Measurements from ENCODE around the gene TRIO. TPM values are rescaled to one million over a fixed set of nuclear protein-coding genes. Genes with fewer than 3 reads are reported as not detected.

The TRIO gene
- total and polyA plus RNA-seq, 2 experiments from 2014 or later = 18.5 to 78.2 TPM

GRCh38 chr5:14156650-14157492 lies 13.7 kb downstream of the TRIO start:
- H3K9me3 ChIP-seq (ENCODE audit: low read depth) = no peaks in the 10 kb centered on the region
- 31% methylated on average over 7 of the region's 8 CpGs for WGBS (ENCODE audit: low lambda C conversion rate, missing lambda C conversion rate)
- peak; percentile 55 for DNase-seq (ENCODE audit: low spot score)
- peak overlapping the region; percentile 60 for H3K4me2 ChIP-seq
- H3K4me3 ChIP-seq = no peak overlapping the region
- peaks cover 81% of the 10 kb centered on the region for H4K20me1 ChIP-seq (ENCODE audit: insufficient read depth, poor library complexity, severe bottlenecking)
- H3K79me2 ChIP-seq = peaks cover 90% of the 10 kb centered on the region
- H3K4me1 ChIP-seq (ENCODE audit: insufficient read depth) = peaks cover 36% of the 10 kb centered on the region
- no peaks in the 10 kb centered on the region for H3K36me3 ChIP-seq (replicated peaks; ENCODE audit: insufficient read depth, low read depth)
- peak overlapping the region; percentile 77 for H3K27ac ChIP-seq
- H3K9me2 ChIP-seq (replicated peaks; ENCODE audit: insufficient read depth) = no peaks in the 10 kb centered on the region
- H2AFZ ChIP-seq = no peak overlapping the region
- no peak for TF ChIP-seq EZH2 (IDR thresholded peaks at IDR 0.05; ENCODE audit: borderline replicate concordance)
- no peak for TF ChIP-seq EZH2phosphoT487 (IDR thresholded peaks at IDR 0.05; ENCODE audit: low read depth, severe bottlenecking, unreplicated experiment)
- no peak for TF ChIP-seq CTCF (IDR thresholded peaks at IDR 0.05; ENCODE audit: poor library complexity)
- no peaks in the 10 kb centered on the region for H3K27me3 ChIP-seq

- H2AFZ ChIP-seq = no peak overlapping the region
- 81% methylated on average over 3 of the region's 3 CpGs for WGBS (ENCODE audit: low lambda C conversion rate, missing lambda C conversion rate)
- DNase-seq (ENCODE audit: low spot score) = no peak
- no peaks in the 10 kb centered on the region for H3K36me3 ChIP-seq (replicated peaks; ENCODE audit: insufficient read depth, low read depth)
- no peaks in the 10 kb centered on the region for H3K9me2 ChIP-seq (replicated peaks; ENCODE audit: insufficient read depth)
- H3K79me2 ChIP-seq = peaks cover 90% of the 10 kb centered on the region
- H3K27ac ChIP-seq = peak overlapping the region; percentile 77
- no peak overlapping the region for H3K4me3 ChIP-seq
- H4K20me1 ChIP-seq (ENCODE audit: insufficient read depth, poor library complexity, severe bottlenecking) = peaks cover 80% of the 10 kb centered on the region
- H3K4me1 ChIP-seq (ENCODE audit: insufficient read depth) = peaks cover 36% of the 10 kb centered on the region
- TF ChIP-seq EZH2phosphoT487 (IDR thresholded peaks at IDR 0.05; ENCODE audit: low read depth, severe bottlenecking, unreplicated experiment) (no peak), EZH2 (IDR thresholded peaks at IDR 0.05; ENCODE audit: borderline replicate concordance) (no peak), CTCF (IDR thresholded peaks at IDR 0.05; ENCODE audit: poor library complexity) (no peak)
- no peaks in the 10 kb centered on the region for H3K9me3 ChIP-seq (ENCODE audit: low read depth)
- peak overlapping the region; percentile 60 for H3K4me2 ChIP-seq
- no peaks in the 10 kb centered on the region for H3K27me3 ChIP-seq
These were observed 14.3 kb downstream of the TRIO start for GRCh38 chr5:14157493-14157782.

DNA sequence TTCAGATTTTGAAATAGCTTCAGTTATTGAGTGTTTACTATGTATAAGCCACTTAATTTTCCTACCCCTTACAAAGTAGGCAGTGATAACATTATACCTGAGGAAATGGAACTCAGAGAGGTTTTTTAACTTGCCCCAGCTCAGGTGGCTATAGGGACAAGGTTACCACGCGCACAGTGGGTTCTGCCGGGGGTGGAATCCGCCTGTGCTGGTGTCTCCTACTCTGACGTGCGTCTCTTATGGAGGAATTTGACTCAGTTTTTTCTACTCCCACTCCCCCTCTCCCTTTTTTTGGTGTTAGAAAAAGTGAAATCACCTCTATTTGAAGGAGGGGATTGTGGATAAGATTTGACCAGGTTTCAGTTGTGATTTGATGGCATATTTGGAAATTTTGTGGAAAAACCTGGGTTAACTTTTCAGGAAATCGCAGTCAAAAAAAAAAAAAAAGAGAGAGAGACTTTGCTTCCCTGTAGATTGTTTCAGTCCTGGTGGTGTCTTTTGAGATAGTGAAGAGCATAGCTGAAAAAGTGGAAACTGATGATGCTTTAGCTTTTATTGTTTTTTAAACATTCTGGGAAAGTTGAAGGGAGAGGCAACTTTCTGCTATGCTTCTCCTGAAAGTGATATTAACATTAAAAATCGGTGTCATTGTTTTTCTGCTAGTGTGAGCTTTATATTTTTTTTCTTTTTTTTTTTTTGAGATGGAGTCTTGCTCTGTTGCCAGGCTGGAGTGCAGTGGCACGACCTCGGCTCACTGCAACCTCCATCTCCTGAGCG lies 15.9 kb downstream of the TRIO start:
- no peak for DNase-seq (ENCODE audit: low spot score)
- no peak overlapping the region for H3K27ac ChIP-seq
- no peaks in the 10 kb centered on the region for H3K9me2 ChIP-seq (replicated peaks; ENCODE audit: insufficient read depth)
- no peak overlapping the region for H2AFZ ChIP-seq
- peaks cover 77% of the 10 kb centered on the region for H4K20me1 ChIP-seq (ENCODE audit: insufficient read depth, poor library complexity, severe bottlenecking)
- no peak overlapping the region for H3K4me3 ChIP-seq
- WGBS (ENCODE audit: low lambda C conversion rate, missing lambda C conversion rate) = 95% methylated on average over 11 of the region's 11 CpGs
- no peaks in the 10 kb centered on the region for H3K27me3 ChIP-seq
- no peak overlapping the region for H3K4me2 ChIP-seq
- peaks cover 23% of the 10 kb centered on the region for H3K4me1 ChIP-seq (ENCODE audit: insufficient read depth)
- no peaks in the 10 kb centered on the region for H3K9me3 ChIP-seq (ENCODE audit: low read depth)
- H3K79me2 ChIP-seq = peaks cover 91% of the 10 kb centered on the region
- no peaks in the 10 kb centered on the region for H3K36me3 ChIP-seq (replicated peaks; ENCODE audit: insufficient read depth, low read depth)
- no peak for TF ChIP-seq EZH2phosphoT487 (IDR thresholded peaks at IDR 0.05; ENCODE audit: low read depth, severe bottlenecking, unreplicated experiment)
- TF ChIP-seq EZH2 (IDR thresholded peaks at IDR 0.05; ENCODE audit: borderline replicate concordance) = no peak
- TF ChIP-seq CTCF (IDR thresholded peaks at IDR 0.05; ENCODE audit: poor library complexity) = no peak
